Activated effector memory CD4-positive, alpha-beta T cell treated with anti-CD3 and anti-CD28 coated beads, Interleukin-2, amount 50 U/mL, for 16 hours (primary cell): Measurements from ENCODE around the gene BTN3A1.
"Not testable (repeated sequence)": the region's sequence is repeated elsewhere in the genome, so short reads cannot be mapped to it uniquely, and the experiment has no call there.

Source experiments
- DNase-seq: peaks from one replicate; pipeline ENCODE4 v3.0.0-alpha.2; 2020

The BTN3A1 gene

DNA sequence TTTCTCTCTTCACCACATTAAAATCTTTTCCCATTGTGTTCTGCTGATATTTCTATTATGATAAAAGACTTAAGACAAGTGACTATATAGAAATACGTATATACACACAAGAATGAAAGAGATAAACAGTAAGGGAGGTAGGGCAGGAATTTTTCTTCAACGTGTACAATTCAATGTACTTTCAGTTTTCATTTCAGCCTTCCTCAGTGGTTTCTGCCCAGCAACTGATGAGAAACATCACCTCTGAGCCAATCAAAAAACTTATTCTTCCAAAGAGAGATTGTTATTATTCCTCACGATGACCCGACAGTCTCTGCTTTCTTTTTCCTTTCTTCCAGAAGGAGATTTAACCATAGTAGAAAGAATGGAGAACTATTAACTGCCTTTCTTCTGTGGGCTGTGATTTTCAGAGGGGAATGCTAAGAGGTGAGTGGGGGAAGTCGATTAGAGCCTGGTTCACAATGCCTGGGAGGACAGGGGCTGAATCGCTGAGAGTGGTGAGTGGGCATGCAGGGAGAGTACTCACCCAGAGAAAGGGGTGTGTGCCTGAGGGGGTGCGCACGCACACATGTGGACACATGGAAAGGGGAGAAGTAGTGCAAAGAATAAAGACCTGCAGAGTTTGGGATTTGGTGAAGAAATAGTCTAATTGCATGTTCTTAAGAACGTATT, at the start of gene BTN3A1:
Gene BTN3A1, plus strand, starts transcription at position 289 of the 672 bp plus-strand sequence. CDS start 3,289 bp downstream, outside the sequence.
- peak; percentile 86 for DNase-seq

DNA sequence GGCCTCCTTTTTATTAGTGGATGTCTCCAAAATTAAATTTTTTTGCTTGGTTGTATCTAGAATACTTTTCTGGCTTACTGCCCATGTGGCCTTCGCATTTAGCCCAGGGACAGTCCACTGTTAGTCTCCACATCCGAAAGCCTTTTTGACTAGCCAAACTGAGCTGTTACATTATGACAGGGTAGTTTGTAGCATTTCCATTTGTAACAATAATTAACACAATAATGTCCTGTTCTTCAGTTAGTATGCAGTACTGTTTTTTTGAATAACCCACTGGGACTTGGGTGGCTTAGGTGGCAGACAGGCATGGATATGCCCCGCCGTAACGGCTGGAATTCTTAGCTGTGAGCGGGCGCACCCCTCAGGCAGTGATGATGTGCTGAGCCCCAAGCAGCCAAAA, 49.8 kb upstream of the BTN3A1 start:
- DNase-seq, result no peak

DNA sequence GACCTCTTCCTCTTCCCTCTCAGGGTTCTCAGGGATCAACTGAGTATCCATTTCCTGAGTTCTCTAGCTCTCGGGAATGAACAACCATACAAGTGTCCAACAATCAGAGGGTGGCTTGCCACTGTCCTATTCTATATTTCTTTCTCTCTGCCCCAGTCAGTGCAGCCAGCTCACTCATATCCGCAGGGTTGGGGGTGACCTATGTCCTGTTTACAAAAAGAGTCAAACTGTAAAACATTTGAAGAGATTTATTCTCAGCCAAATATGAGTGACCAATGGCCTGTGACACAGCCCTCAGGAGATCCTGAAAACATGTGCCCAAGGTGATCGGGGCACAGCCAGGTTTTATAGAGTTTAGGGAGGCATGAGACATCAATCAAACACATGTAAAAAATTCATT, 47.9 kb upstream of the BTN3A1 start:
- DNase-seq, result no peak

DNA sequence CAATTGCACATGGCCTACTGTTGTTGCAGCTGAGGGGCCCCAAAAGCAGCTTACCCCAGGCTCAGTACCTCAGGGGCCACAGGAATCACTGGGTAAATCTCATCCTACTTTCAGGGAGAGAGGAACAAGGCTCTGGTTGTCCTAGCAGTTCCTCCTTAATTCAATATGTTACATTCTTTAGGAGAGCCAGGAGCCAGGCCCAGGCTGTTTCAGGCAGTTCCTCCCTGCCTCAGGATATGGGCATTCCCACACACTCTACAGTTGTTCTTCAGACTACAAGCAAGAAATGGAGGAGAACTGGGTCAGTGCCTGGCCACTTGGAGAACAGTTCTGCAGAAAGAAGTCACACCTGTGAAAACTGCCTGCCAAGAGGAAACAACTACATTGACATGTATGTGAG, 46.7 kb upstream of the BTN3A1 start:
- no peak for DNase-seq

DNA sequence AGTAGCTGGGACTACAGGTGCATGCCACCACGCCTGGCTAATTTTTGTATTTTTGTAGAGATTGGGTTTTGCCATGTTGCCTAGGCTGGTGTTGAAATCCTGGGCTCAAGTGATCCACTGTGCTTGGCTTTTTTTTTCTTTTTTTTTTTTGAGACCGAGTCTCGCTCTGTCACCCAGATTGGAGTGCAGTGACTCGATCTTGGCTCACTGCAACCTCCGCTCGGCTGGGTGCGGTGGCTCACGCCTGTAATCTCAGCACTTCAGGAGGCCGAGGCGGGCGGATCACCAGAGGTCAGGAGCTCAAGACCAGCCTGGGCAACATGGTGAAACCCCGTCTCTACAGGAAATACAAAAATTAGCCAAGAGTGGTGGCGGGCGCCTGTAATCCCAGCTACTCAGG, 44.5 kb upstream of the BTN3A1 start:
- not testable (repeated sequence) for DNase-seq

DNA sequence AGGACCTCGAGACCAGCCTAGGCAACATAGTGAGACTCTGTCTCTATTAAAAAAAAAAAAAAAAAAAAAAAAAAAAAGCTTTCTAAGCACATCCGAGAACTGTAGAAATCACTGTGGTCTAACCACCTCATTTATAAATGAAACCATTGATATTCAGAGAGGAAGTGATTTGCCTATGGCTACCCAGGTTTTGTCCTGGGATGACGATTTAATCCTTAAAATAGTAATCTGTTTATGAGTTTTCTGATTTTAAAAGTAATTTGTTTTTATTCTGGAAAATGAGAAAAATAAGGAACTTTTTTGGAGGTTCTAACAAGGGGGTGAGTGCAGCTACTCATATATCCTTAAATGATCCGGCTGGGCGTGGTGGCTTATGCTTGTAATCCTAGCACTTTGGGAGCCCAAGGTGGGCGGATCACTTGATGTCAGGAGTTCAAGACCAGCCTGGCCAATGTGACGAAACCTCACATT, 43.5 kb upstream of the BTN3A1 start:
- DNase-seq, result no peak

DNA sequence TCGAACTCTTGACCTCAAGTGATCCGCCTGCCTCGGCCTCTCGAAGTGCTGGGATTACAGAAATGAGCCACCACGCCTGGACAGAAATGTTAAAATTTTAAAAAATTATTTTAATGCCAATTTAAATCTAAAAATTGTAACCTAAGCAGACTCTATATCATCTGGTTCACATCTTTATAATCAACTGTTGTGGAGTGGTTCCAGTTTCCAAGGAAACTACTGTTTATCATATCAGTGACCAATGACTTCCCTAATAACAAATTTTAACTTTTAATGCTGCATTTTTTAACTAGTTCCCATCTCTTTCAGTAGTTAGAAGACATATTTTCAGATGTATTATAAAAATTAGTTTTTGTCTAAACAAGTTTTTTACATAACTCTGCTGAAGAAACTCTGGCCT, 42.3 kb upstream of the BTN3A1 start:
- no peak for DNase-seq

DNA sequence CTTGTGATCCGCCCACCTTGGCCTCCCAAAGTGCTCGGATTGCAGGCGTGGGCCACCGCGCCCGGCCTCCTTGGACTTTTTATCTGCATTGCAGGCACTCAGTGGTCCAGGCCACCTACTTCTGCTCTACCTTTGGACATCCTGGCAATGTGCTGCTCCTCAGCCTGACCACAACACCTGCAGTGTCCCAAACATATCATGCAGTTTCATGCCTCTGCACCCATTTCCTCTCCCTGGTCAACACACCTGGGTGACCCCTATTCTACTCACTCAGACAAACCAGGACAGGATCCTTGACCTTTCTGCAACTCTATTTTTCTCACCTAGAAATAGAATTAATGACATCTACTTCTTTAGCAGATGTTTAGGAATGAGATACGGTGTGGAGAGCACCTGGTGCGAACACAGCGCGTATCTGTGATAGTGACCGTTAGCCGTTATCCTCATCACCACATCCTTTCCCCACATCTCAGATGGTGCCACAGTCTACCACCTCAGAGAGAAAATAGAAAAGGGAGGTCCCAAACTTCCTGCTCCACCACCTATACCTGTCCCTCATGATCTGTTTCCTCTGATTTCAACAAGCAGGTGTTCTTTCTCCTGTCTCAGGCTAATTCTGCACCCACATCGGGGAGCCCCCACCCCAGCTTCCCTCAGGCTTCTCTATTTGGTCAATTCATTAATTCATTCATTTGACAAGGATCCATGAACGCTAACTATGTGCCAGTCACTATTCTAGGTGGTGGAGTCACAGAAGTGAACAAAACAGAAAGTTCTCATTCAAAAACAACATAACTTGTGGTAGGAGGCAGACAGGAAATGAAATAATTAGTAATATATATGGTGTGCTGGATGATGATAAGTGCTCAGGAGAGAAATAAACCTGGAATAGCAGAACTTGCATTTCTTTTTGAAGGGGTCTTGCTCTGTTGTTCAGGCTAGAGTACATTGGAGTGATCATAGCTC, 41.3 kb upstream of the BTN3A1 start:
- DNase-seq, result no peak

DNA sequence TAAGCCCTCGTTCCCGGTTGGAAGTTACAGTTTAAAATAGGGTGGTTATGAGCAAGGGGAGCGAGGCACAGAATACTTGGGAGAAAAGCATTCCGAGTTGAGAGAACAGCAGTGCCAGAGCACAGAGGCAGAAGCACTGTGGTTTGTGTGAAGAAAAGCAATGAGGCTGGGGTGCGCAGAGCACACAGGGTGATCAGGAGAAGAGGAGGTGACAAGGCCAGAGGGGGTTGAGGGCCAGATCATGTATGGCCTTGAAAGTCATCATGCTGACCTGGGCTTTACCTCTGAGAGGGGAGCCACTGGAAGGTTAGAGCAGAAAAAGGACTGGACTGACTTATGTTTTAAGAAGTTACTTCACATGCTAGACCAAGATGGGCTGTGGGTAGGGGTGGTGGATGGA, 40.5 kb upstream of the BTN3A1 start:
- no peak for DNase-seq

DNA sequence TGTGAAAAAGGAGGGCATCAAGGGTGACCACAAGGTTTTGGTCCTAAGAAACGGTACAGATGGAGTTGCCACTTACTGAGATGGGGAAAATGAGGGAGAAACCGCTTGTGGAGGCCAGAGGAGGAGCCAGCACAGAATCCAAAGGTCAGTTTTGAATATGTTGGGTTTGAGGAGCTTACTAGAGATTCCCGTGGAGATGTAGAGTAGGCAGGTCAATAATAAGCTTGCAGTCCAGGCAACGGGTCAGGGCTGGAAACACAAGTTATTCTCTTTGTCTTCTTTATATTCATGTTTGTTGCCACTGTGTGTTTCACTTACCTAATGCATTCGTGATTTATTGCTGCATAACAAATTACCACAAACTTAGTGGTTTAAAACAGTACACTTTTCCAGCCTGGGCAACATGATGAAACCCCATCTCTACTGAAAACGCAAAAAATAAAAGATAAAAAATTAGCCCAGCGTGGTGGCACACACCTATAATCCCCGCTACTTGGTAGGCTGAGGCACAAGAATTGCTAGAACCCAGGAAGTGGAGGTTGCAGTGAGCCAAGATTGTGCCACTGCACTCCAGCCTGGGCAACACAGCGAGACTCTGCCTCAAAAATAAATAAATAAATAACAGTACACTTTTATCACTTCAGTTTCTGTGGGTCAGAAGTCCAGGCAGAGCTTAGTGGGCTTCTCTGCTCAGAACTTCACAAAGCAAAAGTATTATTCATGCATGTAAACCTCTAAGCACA, 39.8 kb upstream of the BTN3A1 start:
- DNase-seq, result no peak

DNA sequence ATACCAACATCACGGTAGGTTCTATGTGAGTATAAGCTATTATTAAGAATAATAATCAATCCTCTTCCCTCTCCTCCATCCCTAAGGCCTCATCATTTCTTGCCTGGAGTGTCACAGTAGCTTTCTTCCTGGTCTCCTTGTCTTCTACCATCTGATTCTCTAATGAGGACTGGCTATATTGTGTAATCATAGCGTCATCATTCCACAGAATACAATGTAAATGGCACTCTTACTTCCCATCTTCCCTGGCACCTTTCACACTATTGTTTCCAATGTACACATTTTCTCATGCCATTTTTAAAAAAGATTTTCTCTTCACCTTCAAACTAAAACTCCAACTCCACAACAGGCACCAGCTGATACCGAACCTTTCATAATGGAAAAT, 39.2 kb upstream of the BTN3A1 start:
- no peak for DNase-seq

DNA sequence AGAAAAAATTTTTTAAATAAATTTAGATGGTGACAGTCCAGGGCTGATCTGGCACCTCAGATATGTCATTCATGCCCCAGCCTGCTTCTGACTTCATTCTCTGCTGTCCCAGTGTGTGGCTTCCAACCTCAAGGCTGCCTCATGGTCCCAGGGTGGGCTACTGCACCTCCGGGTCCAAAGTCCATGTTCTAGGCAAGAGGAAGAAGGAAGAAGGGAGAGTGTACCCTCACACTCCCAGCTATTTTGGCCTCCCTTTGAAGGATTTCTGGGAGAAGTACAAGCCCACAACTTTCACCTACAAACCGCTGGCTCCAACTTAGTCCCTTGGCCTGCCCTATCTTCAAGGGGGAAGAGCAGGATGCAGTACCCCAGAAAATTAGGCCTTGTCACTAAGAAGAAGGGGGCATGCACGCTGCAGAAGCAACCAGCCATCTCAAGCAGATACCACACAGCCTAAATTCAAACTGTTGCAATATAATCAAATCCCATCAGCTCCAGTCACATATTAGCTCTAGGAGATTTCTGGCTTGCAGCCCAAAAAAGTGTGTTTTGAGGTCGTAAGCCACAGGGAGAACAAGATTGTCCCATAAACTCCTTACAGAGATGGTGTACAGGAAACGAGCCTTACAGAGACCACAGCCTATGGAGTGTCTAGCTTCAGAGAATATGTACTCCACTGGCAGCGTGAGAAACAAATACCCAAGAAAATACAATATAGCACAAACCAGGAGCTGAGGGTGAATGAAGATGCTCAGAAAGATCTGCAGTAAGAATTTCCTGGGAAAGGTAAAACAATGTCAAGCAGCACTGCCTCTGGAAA, 38.0 kb upstream of the BTN3A1 start:
- no peak for DNase-seq

DNA sequence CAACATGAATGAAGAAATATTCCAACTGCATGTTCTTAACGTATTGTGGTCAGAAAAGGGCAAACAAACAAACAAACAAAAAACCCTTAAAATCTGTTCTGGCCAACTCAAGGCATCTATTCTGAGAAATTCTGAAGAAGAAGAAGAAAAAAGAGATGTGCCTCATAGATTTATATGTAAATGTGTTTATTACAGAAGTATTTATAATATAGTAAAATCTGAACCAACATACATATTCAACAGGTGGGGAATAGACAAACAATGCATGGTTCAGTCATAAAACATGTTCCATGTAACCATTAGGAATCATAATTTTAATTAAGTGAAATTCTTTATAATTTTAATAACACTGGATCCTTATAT, 36.5 kb upstream of the BTN3A1 start:
- DNase-seq, result no peak

DNA sequence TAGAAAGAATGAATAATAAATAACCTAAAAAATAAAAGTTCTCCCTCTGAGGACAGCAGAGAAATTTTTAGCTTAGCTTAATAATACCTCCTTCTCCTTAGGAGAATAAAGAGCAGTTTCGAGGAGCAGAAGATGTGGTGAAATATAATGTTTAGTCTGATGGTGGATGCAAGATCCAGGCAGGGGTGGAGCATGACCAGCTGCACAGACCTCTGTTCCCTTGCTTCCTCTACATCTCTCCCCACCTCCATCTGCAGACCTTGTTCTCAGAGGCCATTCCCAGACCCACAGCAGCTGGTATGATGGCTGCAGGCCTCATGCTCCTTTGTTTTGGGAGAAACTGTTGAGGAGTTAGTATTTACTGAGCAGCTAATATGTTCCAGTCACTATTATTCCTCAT, 35.6 kb upstream of the BTN3A1 start:
- no peak for DNase-seq

DNA sequence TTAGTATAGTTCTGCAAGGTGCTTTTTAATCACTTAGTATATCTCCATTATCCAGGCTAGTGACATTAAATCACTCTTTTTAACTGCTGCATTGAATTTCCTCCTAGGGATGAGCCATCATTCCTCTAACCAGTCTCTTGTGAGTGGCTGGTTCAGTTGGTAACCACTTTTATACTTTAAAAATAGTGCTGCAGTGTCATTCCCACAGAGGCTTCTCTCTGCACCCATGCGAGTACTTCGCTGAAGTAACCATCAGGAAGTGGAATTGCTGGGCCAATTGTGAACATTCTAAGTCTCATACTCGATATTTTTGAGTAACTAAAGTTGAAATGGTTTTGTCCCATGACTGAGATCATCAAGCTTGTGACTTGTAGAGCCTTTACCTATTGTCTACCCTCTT, 35.0 kb upstream of the BTN3A1 start:
- DNase-seq, result no peak

DNA sequence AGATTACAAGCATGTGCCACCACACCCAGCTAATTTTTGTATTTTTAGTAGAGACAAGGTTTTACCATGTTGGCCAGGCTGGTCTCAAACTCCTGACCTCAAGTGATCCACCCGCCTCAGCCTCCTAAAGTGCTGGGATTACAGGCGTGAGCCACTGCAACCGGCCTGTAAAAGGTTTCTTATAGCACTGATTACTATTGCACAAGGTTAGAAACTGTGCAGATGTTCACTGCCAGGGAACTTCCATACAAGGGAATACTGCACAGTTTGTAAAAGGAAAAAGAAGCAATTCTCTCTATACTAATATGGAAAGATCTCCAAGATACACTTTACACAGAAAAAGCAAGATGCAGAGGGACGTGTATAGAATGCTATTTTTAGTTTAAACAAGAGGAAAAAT, 30.3 kb upstream of the BTN3A1 start:
- DNase-seq, result not testable (repeated sequence)

DNA sequence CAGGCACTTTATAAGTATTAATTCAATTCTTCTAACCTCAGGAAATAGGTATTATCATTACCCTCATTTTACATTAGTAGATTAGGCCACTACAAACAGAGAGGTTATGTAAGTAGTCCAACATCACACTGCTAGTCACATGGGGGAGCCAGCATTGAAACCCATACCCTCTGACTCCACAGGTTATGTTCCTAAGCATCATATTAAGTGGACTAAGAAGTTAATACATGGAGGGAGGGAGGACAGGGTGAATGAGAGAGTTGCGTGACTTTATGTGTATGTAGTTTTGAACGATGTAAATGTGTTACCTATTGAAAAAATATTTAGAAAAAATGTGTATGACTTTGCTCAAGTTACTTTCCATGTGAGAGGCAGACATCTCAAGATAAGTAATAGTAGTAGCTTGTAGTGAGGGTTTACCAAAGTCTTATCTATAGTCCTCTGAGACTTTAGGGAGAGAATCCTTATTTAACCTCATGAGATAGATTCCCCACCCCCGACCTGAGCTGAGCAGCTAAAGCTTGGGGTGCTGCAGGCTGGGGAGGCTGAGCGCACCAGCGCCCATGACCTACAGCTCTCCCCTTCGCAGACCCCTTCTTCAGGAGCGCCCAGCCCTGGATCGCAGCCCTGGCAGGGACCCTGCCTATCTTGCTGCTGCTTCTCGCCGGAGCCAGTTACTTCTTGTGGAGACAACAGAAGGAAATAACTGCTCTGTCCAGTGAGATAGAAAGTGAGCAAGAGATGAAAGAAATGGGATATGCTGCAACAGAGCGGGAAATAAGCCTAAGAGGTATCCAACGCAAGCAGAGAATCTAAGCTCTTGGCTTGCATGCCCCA, 29.5 kb upstream of the BTN3A1 start:
- no peak for DNase-seq

DNA sequence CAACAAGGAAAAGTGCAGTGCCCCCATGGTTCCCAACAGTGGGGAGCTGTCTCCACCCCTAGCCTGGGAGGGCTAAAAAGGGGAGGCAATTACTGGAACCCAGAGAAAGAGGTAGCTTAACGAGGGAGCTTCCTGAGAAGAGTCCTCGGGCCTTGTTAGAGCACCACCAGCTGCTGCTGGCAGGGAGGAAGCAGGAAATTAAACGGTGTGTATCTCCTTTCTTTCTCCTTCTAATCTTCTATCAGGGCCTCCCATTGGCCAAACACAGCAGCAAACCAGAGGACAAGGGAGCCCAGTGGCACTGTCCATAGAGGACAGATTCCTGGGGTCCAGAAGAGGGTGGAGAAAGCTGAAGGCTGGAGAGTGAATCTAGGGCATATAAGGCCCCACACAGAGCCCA, 26.8 kb upstream of the BTN3A1 start:
- no peak for DNase-seq

DNA sequence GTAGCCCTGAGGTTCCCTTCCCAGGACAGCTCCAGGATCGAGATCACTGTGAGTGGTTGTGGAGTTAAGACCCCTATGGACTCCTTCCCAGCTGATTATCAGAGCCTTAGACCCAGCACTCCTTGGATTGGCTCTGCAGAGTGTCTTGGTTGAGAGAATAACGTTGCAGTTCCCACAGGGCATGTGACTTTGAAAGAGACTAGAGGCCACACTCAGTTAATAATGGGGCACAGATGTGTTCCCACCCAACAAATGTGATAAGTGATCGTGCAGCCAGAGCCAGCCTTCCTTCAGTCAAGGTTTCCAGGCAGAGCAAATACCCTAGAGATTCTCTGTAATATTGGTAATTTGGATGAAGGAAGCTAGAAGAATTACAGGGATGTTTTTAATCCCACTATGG, 24.4 kb upstream of the BTN3A1 start:
- no peak for DNase-seq

DNA sequence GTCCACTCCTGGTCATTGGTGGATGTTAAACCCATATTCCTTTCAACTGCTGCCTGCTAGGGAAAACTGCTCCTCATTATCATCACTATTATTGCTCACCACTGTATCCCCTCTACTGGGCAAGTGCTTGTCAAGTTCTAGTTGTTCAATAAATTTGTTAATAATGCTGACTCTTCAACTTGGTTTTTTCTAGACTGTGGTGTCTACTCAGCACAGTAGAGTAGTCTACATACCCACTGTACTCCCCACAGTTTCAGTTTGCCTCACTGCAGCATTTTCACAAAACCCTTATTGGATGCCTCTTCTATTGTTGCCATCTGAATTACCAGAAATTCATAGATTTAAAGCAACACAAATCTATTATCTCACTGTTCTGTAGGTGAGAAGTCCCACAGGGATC, 23.9 kb upstream of the BTN3A1 start:
- not testable (repeated sequence) for DNase-seq

DNA sequence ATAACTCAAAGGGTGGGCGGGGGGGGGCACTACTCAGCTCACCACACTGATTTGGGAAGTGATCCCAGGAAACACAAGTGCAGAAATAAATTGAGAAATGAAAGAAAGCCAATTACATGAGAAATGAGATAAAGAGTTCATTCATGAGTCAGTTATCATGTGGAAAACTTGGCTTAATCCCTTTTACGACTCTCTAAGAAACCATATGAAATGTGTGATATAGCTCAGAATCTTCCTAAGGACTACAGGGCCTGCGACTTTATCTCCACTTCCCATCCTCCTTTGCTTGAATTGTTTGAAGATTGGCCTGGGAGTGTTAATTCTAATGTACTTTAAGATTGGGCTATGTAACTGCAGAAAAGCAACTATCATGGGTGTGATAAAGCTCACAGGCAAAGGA, 22.8 kb upstream of the BTN3A1 start:
- no peak for DNase-seq

DNA sequence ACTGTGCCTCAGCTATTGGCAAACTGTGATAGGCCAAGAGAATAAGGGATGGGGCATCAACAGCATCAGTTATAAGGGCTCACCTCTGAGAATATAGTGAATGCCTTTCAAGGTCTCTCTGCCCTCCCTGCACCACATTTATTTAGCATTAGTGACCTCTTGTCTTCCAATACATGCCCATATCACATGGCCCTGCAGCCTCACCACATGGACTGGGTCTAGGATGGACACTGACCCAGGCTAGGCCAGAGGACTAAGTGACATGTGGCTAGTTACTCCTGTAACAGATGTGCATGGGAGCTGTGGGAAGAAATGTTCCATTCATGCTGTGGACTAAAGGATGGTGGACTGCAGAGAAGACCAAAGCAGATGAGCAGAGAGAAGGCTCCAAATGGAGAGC, 22.3 kb upstream of the BTN3A1 start:
- no peak for DNase-seq
